Keratinocyte (primary cell): ENCODE measurements around the gene UCK2. TPM values are rescaled to one million over a fixed set of nuclear protein-coding genes. Genes with fewer than 3 reads are reported as not detected.

Experiments
- DNase-seq: peaks from one replicate; pipeline ENCODE4 v3.0.0-alpha.2; 2011; ENCODE audit warnings: low read depth, missing footprints, low spot score
- FAIRE-seq: peaks from 2 replicates; lab custom pipeline; 2011; peaks lifted over from hg19 to GRCh38; lab: Jason Lieb, UNC
- H2AFZ ChIP-seq: 2 replicates; pipeline ENCODE4 v1.6.0; 2012; ENCODE audit warnings: low read length, control low read depth, inconsistent platforms; ENCODE audit not compliant: control insufficient read depth
- H3K27ac ChIP-seq: 2 replicates; pipeline ENCODE4 v1.5.1; 2011; ENCODE audit warnings: low read length; ENCODE audit not compliant: control insufficient read depth, insufficient read depth
- H3K27me3 ChIP-seq: 3 replicates; pipeline ENCODE4 v1.6.0; 2011; ENCODE audit warnings: low read length; ENCODE audit not compliant: control insufficient read depth, insufficient read depth; ENCODE audit errors: extremely low read depth
- H3K36me3 ChIP-seq, 2 experiments: 2 replicates in 1 of 2; 3 replicates in 1 of 2; pipeline ENCODE4 v1.5.1; 2011; ENCODE audit warnings: low read length in 2 of 2, mild to moderate bottlenecking in 1 of 2; ENCODE audit not compliant: control insufficient read depth in 2 of 2, insufficient read depth in 2 of 2; ENCODE audit errors: extremely low read depth in 1 of 2
- H3K4me1 ChIP-seq: 3 replicates; pipeline ENCODE4 v1.5.1; 2011; ENCODE audit warnings: low read length; ENCODE audit not compliant: control insufficient read depth, insufficient read depth; ENCODE audit errors: extremely low read depth
- H3K4me2 ChIP-seq: 3 replicates; pipeline ENCODE4 v1.6.0; 2011; ENCODE audit warnings: low read depth, low read length; ENCODE audit not compliant: control insufficient read depth, insufficient read depth; ENCODE audit errors: extremely low read depth
- H3K4me3 ChIP-seq, 3 experiments: fragments of 200-600 bp in 1 of 3; sonication (generic) in 1 of 3; 2 replicates in 2 of 3; 3 replicates in 1 of 3; pipeline ENCODE4 v1.5.1; 2011 to 2016; ENCODE audit warnings: low read length in 3 of 3, mild to moderate bottlenecking in 3 of 3, control low read depth in 2 of 3, inconsistent platforms in 1 of 3, low read depth in 1 of 3, mixed read lengths in 1 of 3, mixed run types in 1 of 3, moderate library complexity in 1 of 3; ENCODE audit not compliant: control insufficient read depth in 2 of 3, insufficient read depth in 2 of 3; ENCODE audit errors: extremely low read depth in 1 of 3
- H3K79me2 ChIP-seq: 2 replicates; pipeline ENCODE4 v1.6.0; 2012; ENCODE audit warnings: low read length; ENCODE audit not compliant: control insufficient read depth, insufficient read depth
- H3K9ac ChIP-seq: 3 replicates; pipeline ENCODE4 v1.6.0; 2011; ENCODE audit warnings: low read length; ENCODE audit not compliant: control insufficient read depth, insufficient read depth; ENCODE audit errors: extremely low read depth
- H3K9me1 ChIP-seq: 3 replicates; pipeline ENCODE4 v1.6.0; 2011; ENCODE audit warnings: low read length; ENCODE audit not compliant: control insufficient read depth, insufficient read depth; ENCODE audit errors: extremely low read depth
- H3K9me3 ChIP-seq: 2 replicates; pipeline ENCODE4 v1.5.1; 2012; ENCODE audit warnings: low read depth, low read length; ENCODE audit not compliant: control insufficient read depth
- H4K20me1 ChIP-seq: 3 replicates; pipeline ENCODE4 v1.6.0; 2011; ENCODE audit warnings: low read length; ENCODE audit not compliant: control insufficient read depth, insufficient read depth; ENCODE audit errors: extremely low read depth
- CTCF ChIP-seq, 3 experiments: IDR thresholded peaks in 1 of 3; conservative IDR thresholded peaks in 1 of 3; optimal IDR thresholded peaks in 1 of 3; 2 replicates in 2 of 3; 3 replicates in 1 of 3; pipeline versions ENCODE3 to v1.5.1; 2011; ENCODE audit warnings: low read length in 3 of 3, mild to moderate bottlenecking in 3 of 3, moderate library complexity in 2 of 3, control low read depth in 1 of 3, inconsistent platforms in 1 of 3; ENCODE audit not compliant: insufficient read depth in 2 of 3; ENCODE audit errors: extremely low read depth in 1 of 3
- EZH2 ChIP-seq: IDR thresholded peaks from one replicate; pipeline ENCODE4 v1.6.1; 2012; ENCODE audit warnings: inconsistent platforms, mild to moderate bottlenecking, low read length, moderate library complexity
- dilution Hi-C: fragments of 300-500 bp; cut with MboI; formaldehyde crosslinking; loops from one replicate; pipeline ENCODE4 v1.7.0; 2020; ENCODE audit warnings: low sequenced_read_pairs; ENCODE audit not compliant: extremely low pct_ligation_motif_present
- polyA plus RNA-seq, 5 experiments: library from polyadenylated mRNA; depleted of rRNA in 3 of 5; stranded (reverse) in 3 of 5; stranded (forward) in 1 of 5; unstranded in 1 of 5; fragments of >200 nt; gene quantifications; 1 replicate in 1 of 5; 2 replicates in 3 of 5; 3 replicates in 1 of 5; pipeline versions ENCODE4 v1.2.1 to v1.2.3, GENCODE V29; 2011 to 2012; ENCODE audit warnings: missing spikeins in 2 of 5, low read depth in 1 of 5, low replicate concordance in 1 of 5

The UCK2 gene
- polyA plus RNA-seq, 1 donor (not counting 4 experiments of a cell fraction or from before 2014, with no cell fraction given), result 71.9 TPM

GRCh38 chr1:165844114-165844798, 16.8 kb downstream of the UCK2 start:
- peaks cover 51% of the 10 kb centered on the region for H4K20me1 ChIP-seq
- H3K27ac ChIP-seq, result no peak overlapping the region
- FAIRE-seq, result no peak

GRCh38 chr1:165844933-165845332, 17.5 kb downstream of the UCK2 start:
- Histone ChIP-seq H3K9me1 (peaks cover 3% of the 10 kb centered on the region), H2AFZ (no peak overlapping the region), H3K27ac (no peak overlapping the region), H3K4me2 (no peak overlapping the region), H3K4me1 (peaks cover 19% of the 10 kb centered on the region), H3K4me3 (no peak overlapping the region), H3K79me2 (peaks cover 96% of the 10 kb centered on the region), H3K9me3 (no peaks in the 10 kb centered on the region), H4K20me1 (peaks cover 50% of the 10 kb centered on the region), H3K27me3 (no peaks in the 10 kb centered on the region), H3K36me3 (no peaks in the 10 kb centered on the region), H3K9ac (no peak overlapping the region)
- no peak for DNase-seq
- TF ChIP-seq CTCF (optimal IDR thresholded peaks at IDR 0.05 in 1 of 3, IDR thresholded peaks at IDR 0.05 in 1 of 3, conservative IDR thresholded peaks at IDR 0.05 in 1 of 3; ENCODE audit: extremely low read depth in 1 of 3, insufficient read depth in 2 of 3, low read length in 3 of 3), result no peak
- no peak for TF ChIP-seq EZH2
- FAIRE-seq, result no peak
- dilution Hi-C loops, result no loop called here

More at GRCh38 chr1:165844114-165844798, 16.8 kb downstream of the UCK2 start:
- dilution Hi-C loops, result no loop called here
- H3K27me3 ChIP-seq, result no peaks in the 10 kb centered on the region
- TF ChIP-seq CTCF (optimal IDR thresholded peaks at IDR 0.05 in 1 of 3, IDR thresholded peaks at IDR 0.05 in 1 of 3, conservative IDR thresholded peaks at IDR 0.05 in 1 of 3; ENCODE audit: extremely low read depth in 1 of 3, insufficient read depth in 2 of 3, low read length in 3 of 3) (no peak), EZH2 (no peak)
- no peak overlapping the region for H3K4me3 ChIP-seq
- DNase-seq, result no peak
- H3K9me1 ChIP-seq, result peaks cover 3% of the 10 kb centered on the region
- no peak overlapping the region for H2AFZ ChIP-seq
- no peaks in the 10 kb centered on the region for H3K36me3 ChIP-seq
- H3K4me2 ChIP-seq, result no peak overlapping the region
- no peaks in the 10 kb centered on the region for H3K9me3 ChIP-seq
- peaks cover 97% of the 10 kb centered on the region for H3K79me2 ChIP-seq
- H3K9ac ChIP-seq, result no peak overlapping the region
- H3K4me1 ChIP-seq, result peaks cover 19% of the 10 kb centered on the region
